OCI-LY3 (cell line): ENCODE measurements around the gene MROH7.

Experiments used
- H2AFZ ChIP-seq: fragments of 200-600, 300-600 bp; shearing (Covaris generic); 2 replicates; pipeline ENCODE4 v1.6.0; 2014; ENCODE audit warnings: antibody characterized with exemption, low read depth, low read length
- H3K27ac ChIP-seq: fragments of 200-600, 300-600 bp; sonication (generic); 2 replicates; pipeline ENCODE4 v1.5.1; 2014; ENCODE audit warnings: mild to moderate bottlenecking, low read length, moderate library complexity, mixed read lengths
- H3K27me3 ChIP-seq: fragments of 200-600, 300-600 bp; sonication (generic); 2 replicates; pipeline ENCODE4 v1.6.1; 2014; ENCODE audit warnings: low read depth, low read length, mixed read lengths
- H3K36me3 ChIP-seq: fragments of 200-600, 300-600 bp; sonication (generic); replicated peaks from 2 replicates; pipeline ENCODE3; 2014; ENCODE audit warnings: low read depth, low read length, mixed read lengths
- H3K4me1 ChIP-seq: fragments of 300-600, 200-600 bp; sonication (generic); 2 replicates; pipeline ENCODE4 v1.6.1; 2014; ENCODE audit warnings: low read length, mixed read lengths
- H3K4me2 ChIP-seq: fragments of 200-600, 300-600 bp; sonication (generic); 2 replicates; pipeline ENCODE4 v1.6.1; 2014; ENCODE audit warnings: low read length, mixed read lengths
- H3K4me3 ChIP-seq: fragments of 300-600, 200-600 bp; sonication (generic); 2 replicates; pipeline ENCODE4 v1.5.1; 2014; ENCODE audit warnings: antibody characterized with exemption, mild to moderate bottlenecking, low read length, moderate library complexity
- H3K79me2 ChIP-seq: fragments of 300-600, 200-600 bp; shearing (Covaris generic); 2 replicates; pipeline ENCODE4 v1.6.1; 2014; ENCODE audit warnings: mild to moderate bottlenecking, low read length, mixed read lengths
- H3K9ac ChIP-seq: fragments of 300-600, 200-600 bp; shearing (Covaris generic); 2 replicates; pipeline ENCODE4 v1.6.0; 2014; ENCODE audit warnings: mild to moderate bottlenecking, low read length, moderate library complexity
- H3K9me3 ChIP-seq: fragments of 200-600, 300-600 bp; shearing (Covaris generic); 2 replicates; pipeline ENCODE4 v1.6.1; 2014; ENCODE audit warnings: low read length, mixed read lengths; ENCODE audit not compliant: insufficient read depth
- H4K20me1 ChIP-seq: fragments of 200-600, 300-600 bp; sonication (generic); 2 replicates; pipeline ENCODE4 v1.6.1; 2016; ENCODE audit warnings: low read length, mixed read lengths; ENCODE audit not compliant: insufficient read depth
- EZH2phosphoT487 ChIP-seq: fragments of 200-600 bp; shearing (Covaris generic); IDR thresholded peaks from 2 replicates; pipeline ENCODE4 v1.6.1; 2018; ENCODE audit warnings: antibody characterized with exemption, mixed run types, low read depth
- TF ChIP-seq, protein P1 (sequence below): fragments of 200-600, 300-600 bp; sonication (generic); IDR thresholded peaks from 2 replicates; pipeline ENCODE4 v1.5.1; 2014; ENCODE audit warnings: antibody characterized with exemption, low read length, low read depth

MROH7 gene

GRCh38 chr1:54649130-54649898 lies 7.7 kb downstream of the MROH7 start:
- 0 out of 2 replicates have a peak, but pooled peaks cover 14% of the 10 kb centered on the region for H3K27me3 ChIP-seq
- no peak overlapping the region for H3K4me2 ChIP-seq
- no peaks in the 10 kb centered on the region for H3K9me3 ChIP-seq
- no peak for TF ChIP-seq EZH2phosphoT487
- TF ChIP-seq, protein P1, sequence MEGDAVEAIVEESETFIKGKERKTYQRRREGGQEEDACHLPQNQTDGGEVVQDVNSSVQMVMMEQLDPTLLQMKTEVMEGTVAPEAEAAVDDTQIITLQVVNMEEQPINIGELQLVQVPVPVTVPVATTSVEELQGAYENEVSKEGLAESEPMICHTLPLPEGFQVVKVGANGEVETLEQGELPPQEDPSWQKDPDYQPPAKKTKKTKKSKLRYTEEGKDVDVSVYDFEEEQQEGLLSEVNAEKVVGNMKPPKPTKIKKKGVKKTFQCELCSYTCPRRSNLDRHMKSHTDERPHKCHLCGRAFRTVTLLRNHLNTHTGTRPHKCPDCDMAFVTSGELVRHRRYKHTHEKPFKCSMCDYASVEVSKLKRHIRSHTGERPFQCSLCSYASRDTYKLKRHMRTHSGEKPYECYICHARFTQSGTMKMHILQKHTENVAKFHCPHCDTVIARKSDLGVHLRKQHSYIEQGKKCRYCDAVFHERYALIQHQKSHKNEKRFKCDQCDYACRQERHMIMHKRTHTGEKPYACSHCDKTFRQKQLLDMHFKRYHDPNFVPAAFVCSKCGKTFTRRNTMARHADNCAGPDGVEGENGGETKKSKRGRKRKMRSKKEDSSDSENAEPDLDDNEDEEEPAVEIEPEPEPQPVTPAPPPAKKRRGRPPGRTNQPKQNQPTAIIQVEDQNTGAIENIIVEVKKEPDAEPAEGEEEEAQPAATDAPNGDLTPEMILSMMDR: no peak
- H3K27ac ChIP-seq: no peak overlapping the region
- H2AFZ ChIP-seq: no peak overlapping the region
- H3K4me3 ChIP-seq: no peak overlapping the region
- H3K9ac ChIP-seq: no peak overlapping the region
- H3K79me2 ChIP-seq: no peaks in the 10 kb centered on the region
- H3K4me1 ChIP-seq: no peaks in the 10 kb centered on the region
- H3K36me3 ChIP-seq: no peaks in the 10 kb centered on the region
- H4K20me1 ChIP-seq: no peaks in the 10 kb centered on the region

GRCh38 chr1:54649921-54650320 lies 8.3 kb downstream of the MROH7 start:
- Histone ChIP-seq H4K20me1 (no peaks in the 10 kb centered on the region), H3K4me2 (no peak overlapping the region), H3K9ac (no peak overlapping the region), H3K27me3 (0 out of 2 replicates have a peak, but pooled peaks cover 14% of the 10 kb centered on the region), H3K9me3 (no peaks in the 10 kb centered on the region), H3K79me2 (no peaks in the 10 kb centered on the region), H2AFZ (no peak overlapping the region), H3K4me3 (no peak overlapping the region), H3K27ac (no peak overlapping the region), H3K36me3 (no peaks in the 10 kb centered on the region), H3K4me1 (no peaks in the 10 kb centered on the region)
- TF ChIP-seq, protein P1: no peak
- TF ChIP-seq EZH2phosphoT487: no peak

DNA sequence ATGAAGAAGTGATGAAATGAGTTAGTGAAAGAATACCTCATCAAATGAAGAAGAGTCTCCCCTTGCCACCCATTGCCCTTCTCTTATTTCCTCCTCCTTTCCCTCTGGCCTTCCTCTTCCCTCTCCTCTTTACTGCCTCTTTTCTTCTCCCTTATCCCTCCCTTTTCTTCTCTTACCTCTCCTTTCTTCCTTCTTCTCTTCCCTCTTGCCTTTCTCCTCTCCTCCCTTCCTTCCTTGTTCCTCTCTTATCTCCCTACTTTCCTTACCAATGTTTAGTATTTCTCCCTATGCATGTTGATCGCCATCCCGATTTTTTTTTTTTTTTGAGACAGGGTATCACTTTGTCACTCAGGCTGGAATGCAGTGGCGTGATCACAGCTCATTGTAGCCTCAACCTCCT lies 8.8 kb downstream of the MROH7 start:
- Histone ChIP-seq H3K4me1 (no peaks in the 10 kb centered on the region), H3K9me3 (no peaks in the 10 kb centered on the region), H3K27ac (no peak overlapping the region), H2AFZ (no peak overlapping the region), H3K9ac (no peak overlapping the region), H3K4me3 (no peak overlapping the region), H3K79me2 (no peaks in the 10 kb centered on the region), H3K4me2 (no peak overlapping the region), H3K27me3 (0 out of 2 replicates have a peak, but pooled peaks cover 14% of the 10 kb centered on the region), H4K20me1 (no peaks in the 10 kb centered on the region), H3K36me3 (no peaks in the 10 kb centered on the region)
- TF ChIP-seq, protein P1: no peak
- TF ChIP-seq EZH2phosphoT487: no peak

GRCh38 chr1:54651608-54652007 lies 10.0 kb downstream of the MROH7 start:
- Histone ChIP-seq H3K9ac (no peak overlapping the region), H3K4me1 (no peaks in the 10 kb centered on the region), H3K27me3 (0 out of 2 replicates have a peak, but pooled peaks cover 14% of the 10 kb centered on the region), H3K4me2 (no peak overlapping the region), H3K4me3 (no peak overlapping the region), H4K20me1 (no peaks in the 10 kb centered on the region), H3K36me3 (no peaks in the 10 kb centered on the region), H3K9me3 (no peaks in the 10 kb centered on the region), H3K27ac (no peak overlapping the region), H2AFZ (no peak overlapping the region), H3K79me2 (no peaks in the 10 kb centered on the region)
- TF ChIP-seq, protein P1: no peak
- no peak for TF ChIP-seq EZH2phosphoT487
